ENCODE measurements around the gene SPTLC2.

DNA sequence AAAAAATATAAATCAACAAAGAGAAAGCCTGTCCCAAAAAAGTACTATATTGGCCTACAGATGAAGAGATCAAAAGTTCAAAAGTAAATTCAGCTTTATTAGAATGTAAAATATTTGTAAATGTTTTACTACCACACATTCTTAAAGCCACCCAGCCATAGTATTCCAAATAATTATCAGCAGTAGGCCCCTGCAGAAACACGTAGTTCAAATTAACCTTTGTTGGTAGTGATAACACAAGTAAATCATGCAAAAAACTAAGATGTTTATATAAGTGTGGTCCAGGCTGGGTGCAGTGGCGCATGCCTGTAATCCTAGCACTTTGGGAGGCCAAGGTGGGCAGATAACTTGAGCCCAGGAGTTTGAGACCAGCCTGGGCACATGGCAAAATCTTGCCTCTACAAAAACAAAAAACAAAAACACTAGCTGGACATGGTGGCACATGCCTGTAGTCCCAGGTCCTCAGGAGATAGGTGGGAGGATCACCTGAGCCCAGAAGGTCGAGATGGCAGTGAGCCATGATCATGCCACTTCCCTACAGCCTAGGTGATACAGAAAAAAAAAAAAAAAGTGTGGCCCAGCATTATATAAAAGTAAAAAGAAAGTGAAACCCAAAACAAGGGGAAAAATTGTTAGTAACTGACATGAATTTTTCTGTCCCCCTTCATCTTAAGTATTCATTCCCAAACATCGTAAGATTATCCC, 17.9 kb downstream of the SPTLC2 start:
- TF ChIP-seq, protein P1, sequence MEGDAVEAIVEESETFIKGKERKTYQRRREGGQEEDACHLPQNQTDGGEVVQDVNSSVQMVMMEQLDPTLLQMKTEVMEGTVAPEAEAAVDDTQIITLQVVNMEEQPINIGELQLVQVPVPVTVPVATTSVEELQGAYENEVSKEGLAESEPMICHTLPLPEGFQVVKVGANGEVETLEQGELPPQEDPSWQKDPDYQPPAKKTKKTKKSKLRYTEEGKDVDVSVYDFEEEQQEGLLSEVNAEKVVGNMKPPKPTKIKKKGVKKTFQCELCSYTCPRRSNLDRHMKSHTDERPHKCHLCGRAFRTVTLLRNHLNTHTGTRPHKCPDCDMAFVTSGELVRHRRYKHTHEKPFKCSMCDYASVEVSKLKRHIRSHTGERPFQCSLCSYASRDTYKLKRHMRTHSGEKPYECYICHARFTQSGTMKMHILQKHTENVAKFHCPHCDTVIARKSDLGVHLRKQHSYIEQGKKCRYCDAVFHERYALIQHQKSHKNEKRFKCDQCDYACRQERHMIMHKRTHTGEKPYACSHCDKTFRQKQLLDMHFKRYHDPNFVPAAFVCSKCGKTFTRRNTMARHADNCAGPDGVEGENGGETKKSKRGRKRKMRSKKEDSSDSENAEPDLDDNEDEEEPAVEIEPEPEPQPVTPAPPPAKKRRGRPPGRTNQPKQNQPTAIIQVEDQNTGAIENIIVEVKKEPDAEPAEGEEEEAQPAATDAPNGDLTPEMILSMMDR (IDR thresholded peaks at IDR 0.05; ENCODE audit: low read length), result no peak
- TF ChIP-seq EZH2 (optimal IDR thresholded peaks at IDR 0.05; ENCODE audit: low read depth, low read length), result no peak
